Measurements from ENCODE around the gene YIPF3.
A peak's percentile ranks its signal among the peaks of the same experiment; 100 is the strongest.
"Not testable (repeated sequence)": the region's sequence is repeated elsewhere in the genome, so short reads cannot be mapped to it uniquely, and the experiment has no call there.

The YIPF3 gene

DNA sequence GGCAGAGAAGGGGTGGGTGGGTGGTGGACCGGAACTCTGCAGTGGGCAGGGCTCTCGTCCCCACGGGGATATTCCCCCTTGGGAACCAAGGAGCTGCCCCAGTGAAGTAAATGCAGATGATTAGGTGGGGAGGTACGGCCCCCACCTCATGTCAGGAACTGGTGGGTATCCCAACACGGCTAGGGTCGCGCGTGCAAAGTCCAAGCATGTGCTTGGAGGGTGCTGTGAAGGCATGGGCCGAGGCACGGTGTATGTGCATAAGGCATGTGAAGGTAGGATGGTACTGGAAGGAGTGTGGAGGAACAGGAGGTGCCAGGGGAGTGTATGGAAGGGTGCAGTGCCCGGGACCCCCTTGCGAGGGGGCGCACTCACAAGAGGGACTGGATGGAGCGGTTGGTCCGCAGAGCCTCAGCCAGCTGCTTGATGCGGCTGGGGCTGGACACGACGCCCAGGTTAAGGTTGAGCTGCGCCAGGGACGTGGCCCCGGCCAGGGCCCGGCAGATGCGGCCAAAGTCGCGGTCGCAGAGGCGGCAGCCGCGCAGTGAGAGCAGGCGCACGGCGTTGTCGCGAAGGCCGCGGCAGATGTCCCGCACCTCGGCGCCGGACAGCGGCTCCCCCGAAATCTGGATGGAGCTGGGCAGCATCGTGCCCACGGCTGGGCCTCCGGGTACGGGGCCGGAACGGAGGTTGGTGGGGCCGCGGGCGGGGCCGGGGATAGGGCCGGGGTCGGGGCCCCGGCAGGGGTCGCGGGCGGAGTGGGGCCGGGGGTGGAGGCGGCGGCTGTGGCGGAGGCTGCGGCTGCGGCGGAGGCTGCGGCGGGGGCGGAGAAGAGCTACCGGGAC is 7.4 kb downstream of the YIPF3 start:
- DNase-seq, result no peak

DNA sequence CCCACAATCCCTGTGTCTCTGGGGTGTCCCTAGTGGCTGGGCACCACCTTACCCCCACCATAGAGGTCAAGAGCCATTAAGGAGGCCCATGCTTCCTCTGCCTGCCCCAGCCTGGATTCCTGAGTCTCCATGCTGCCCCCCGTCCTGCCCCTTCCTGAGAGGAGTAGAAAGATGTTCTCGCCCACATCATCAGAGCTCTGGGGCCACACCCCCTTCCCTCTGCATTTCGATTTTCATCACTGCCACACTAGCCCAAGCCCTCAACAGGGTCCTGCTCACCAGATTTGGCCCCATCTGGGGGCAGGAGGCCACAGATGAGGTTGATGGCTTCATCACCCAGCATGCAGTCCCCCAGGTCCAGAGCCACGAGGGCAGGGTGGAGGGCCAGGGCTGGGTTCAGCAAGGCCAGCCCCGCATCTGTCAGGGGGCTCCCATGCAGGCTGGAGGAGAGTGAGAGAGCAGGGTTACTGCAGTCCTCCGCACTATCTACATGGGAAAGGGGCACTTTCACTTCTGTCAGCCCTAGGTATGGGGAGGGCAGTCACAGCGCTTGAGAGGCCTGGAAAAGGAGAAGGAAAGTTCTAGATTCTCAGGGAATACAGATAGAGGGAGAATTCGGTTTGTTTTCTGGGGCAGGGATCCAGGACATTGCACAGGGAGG is 8.1 kb downstream of the YIPF3 start:
- DNase-seq, result no peak

- peak; percentile 88 for DNase-seq
Measured at GRCh38 chr6:43506667-43507471, 9.9 kb downstream of the YIPF3 start.

DNA sequence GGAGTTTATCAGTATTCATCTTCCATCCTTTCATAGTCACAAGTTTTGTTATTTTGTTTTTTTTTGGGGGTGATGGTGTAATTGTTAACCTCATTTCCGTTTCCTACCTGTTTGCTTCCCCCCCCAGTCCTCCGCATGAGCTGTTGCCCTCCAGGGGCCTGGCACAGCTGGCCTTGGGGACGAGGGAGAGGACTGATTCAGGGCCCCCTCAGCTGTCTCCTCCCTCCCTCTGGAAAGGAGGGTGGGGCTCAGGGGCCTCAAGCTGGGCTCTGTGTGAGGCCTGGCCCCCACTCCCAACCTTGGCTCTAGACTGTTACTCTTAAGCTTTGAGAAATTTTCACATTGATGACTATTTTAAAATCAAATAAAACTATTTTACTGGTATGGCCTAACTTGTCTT is 10.6 kb downstream of the YIPF3 start:
- DNase-seq, result no peak

DNA sequence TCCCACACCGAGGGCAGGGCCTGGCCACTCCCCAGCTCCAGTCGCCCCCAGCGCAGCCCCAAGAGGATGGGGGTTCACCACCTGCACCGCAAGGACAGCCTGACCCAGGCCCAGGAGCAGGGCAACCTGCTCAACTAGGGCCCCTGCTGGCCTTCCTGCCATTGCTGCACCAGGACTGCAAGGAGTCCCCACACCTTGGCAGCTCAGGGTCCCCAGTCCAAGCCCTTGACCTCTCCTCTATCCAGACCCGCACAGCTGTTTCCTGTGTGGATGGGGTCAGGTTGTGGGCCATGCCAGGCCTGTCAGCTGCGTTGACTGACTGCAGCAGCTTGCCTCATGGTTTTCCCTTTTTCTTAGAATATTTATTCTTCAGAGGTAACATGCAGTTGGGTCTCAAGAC is 11.0 kb downstream of the YIPF3 start:
- DNase-seq, result no peak

- no peak for DNase-seq
Measured at GRCh38 chr6:43504756-43505593, 11.8 kb downstream of the YIPF3 start.

- DNase-seq, result no peak
Measured at GRCh38 chr6:43503443-43503842, 13.3 kb downstream of the YIPF3 start.

DNA sequence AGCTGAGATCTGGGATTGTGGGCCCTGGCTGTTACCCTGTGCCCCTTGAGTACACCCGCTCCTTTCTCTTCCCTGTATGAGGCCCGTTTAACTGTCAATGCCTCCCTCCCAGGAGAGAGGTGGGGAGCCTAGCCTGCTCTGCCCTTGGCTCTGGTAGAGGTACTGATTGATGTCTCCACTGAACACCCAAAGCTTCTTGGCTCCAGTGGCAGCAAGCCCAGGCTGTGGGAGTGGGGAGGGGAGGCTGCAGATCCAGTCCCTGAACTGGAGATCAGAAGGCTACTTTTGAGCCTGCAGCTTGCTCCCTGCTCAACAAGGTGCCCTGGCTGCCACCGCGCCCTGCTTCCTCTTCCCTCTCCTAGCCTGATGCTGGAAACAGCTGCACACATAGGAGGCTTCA is 14.1 kb downstream of the YIPF3 start:
- no peak for DNase-seq

DNA sequence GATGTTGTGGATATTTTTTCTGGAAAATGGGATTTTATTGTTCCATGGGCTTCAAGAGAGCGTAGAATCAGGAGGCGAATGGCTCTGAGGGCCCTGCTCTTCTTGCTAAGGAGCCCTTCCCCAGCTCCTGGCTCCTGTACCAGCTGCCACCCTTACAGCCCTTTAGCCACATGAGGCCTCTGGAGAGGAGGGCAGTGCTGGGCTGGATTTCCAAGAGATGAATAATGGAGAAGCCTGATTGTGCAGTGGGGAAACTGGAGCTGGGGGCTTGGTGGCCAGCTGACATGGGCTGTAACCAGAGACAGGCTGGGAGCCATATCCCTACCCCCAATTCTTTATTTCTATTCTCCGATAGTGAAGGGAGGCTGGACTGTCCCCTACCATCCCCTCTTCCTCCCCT is 15.8 kb downstream of the YIPF3 start:
- no peak for DNase-seq

DNA sequence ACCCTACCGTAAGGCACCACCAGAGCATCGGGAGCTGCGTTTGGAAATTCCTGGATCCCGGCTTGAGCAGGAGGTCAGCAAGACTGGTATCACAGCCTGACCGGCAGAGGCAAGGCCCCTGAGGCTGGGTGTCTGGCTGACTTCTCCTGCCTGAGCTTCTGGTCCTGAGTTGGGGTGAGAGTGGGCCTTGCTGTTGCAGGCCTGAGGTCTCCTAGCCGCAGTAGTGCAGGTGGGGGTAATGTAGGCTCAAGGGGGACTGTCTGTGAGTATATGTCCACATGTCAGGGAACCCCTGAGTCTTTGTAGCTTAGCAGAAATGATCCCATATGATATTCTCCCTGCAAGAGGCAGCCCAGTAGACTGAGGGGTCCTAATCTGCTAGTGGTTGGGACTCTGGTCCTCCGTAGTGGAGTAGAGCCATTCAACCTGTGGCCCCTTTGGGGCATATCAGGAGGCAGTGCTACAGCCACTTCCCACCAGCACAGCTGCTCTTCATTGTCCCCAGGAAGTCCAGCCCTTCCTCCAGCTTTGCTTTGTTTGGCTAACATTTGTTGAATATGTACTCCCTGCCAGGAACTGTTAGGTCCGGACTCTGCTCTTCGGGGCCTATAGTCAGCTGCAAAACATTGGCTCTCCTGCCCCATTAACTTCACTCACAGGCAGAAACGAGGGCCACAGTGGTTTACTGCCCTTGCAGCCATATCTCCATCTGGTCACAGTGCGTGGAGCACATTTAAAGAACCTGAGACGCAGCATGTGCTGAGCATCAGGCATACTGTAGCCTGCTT is 17.5 kb downstream of the YIPF3 start:
- DNase-seq, result no peak

- DNase-seq, result not testable (repeated sequence)
Measured at GRCh38 chr6:43498291-43498690, 18.4 kb downstream of the YIPF3 start.

DNA sequence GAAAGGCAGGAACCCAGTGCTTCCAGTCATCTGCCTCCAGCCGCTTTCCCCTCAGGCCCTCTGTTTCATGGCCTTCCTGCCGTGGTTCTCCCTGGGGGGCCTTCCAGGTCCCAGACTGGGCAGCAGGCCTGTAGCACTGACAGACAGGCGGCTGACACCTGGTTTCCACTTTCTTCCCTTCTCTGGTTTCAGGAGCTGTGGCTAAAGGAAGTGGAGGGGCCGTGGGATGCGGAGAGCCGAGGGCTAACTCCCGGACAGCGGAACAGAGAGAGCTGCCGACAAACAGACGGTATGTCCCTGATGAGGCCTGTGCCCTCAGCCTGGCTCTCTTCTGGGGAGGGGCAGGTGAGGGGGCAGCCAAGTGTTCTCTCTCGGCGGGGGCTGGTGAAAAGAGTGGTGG is 19.0 kb downstream of the YIPF3 start:
- no peak for DNase-seq

- no peak for DNase-seq
Measured at GRCh38 chr6:43497129-43497396, 19.7 kb downstream of the YIPF3 start.

- DNase-seq, result no peak
Measured at GRCh38 chr6:43496370-43497128, 20.2 kb downstream of the YIPF3 start.

DNA sequence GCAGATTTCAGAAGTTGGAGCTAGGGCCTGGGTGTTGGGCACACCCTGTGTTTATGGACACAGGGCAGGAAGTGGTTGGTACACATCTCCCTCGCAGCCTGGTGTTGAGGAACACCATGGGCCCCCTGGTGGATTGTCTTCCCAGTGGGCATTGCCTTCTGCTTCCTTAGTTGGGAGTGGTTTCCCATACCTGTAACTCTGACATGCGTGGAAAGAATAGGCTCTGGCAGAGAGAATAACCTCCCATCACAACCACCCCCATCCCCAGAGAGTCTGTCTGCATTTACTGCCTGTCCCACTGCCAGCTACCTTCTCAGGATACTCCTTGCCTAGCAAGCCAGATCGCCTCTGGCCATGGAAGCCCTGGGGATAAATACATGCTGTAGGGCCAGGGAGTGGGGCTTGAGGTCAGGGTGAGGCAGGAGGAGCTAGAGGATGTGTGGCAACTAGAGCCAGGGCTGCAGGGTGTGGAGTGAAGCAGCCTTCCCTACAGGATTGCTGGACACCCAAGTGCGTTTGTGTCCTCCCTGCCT is 21.3 kb downstream of the YIPF3 start:
- no peak for DNase-seq

DNA sequence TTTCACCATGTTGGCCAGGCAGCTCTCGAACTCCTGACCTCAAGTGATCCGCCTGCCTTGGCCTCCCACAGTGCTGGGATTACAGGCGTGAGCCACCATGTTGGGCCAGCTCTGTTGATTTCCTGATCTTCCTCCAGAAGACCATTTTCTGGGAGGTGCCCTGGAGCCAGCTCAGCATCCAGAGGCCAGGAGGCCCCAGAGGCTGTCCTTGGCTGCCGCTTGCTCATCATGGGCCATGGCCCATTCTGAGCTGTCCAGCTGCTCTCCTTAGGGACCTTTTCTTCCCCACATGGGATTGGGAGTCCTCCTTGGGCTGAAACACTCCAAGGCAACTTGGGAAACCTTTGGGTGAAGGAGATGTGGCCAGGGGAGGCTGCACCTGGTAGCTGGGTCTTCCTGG is 22.0 kb downstream of the YIPF3 start:
- no peak for DNase-seq

GRCh38 chr6:43494321-43494720 is 22.4 kb downstream of the YIPF3 start:
- DNase-seq, result no peak

DNA sequence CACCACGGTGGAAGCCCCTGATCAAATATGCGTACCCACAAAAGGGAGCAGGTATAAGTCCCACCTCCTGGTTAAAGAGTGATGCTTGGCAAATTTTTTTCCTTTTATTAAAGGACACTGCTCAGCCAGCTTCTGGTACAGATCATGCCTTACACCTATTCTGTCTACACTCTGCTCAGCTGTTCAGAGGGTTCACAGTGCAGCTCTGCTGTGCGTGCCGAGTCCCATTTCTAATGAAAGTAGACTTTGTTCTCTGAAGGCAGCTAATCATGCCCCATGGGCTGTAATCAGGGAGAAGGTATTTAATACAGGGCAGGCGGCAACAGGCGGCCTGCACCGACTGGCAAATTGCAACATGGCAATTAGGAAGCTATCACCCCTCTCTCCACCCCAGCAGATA is 22.9 kb downstream of the YIPF3 start:
- no peak for DNase-seq

- no peak for DNase-seq
Measured at GRCh38 chr6:43493230-43493629, 23.5 kb downstream of the YIPF3 start.

DNA sequence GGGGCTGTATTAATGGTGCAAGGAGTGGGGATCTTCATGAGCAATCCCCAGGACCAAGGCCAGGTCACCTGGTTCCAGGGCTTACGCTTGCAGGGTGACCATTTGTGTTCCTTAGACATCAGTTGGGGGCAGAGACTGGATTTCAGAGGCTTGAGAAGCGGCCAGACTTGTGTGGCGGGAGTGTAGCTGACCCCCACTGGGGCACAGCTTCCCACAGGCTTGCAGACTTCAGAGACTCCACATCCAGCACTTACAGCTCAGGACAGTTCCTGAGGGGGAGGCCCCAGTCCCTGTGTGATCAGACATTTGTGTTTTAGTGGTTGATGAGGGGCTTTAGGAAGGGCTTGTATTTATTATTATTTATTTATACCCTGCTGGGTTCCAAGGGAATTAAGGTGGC is 24.1 kb downstream of the YIPF3 start:
- no peak for DNase-seq

Measured in NCI-H510A treated with DMSO at 0.1 percent for 48 hours (cell line).